NCI-H1092 treated with DMSO at 0.1 percent for 48 hours (cell line): ENCODE results near the gene TPR.

Experiments
- DNase-seq: peaks from one replicate; lab custom pipeline; 2025; lab: John Stamatoyannopoulos, UW

The TPR gene

GRCh38 chr1:186286615-186287315 lies 88.3 kb downstream of the TPR start:
- no peak for DNase-seq

GRCh38 chr1:186283374-186283773 lies 91.7 kb downstream of the TPR start:
- no peak for DNase-seq

GRCh38 chr1:186282466-186282865 lies 92.6 kb downstream of the TPR start:
- DNase-seq, result no peak

GRCh38 chr1:186275822-186276221 lies 99.2 kb downstream of the TPR start:
- no peak for DNase-seq

GRCh38 chr1:186272486-186272885 lies 102.6 kb downstream of the TPR start:
- no peak for DNase-seq

- no peak for DNase-seq
These were observed 104.0 kb downstream of the TPR start for GRCh38 chr1:186271032-186271431.
